Measurements from ENCODE around the gene SEC31B. TPM values are rescaled to one million over a fixed set of nuclear protein-coding genes. Genes with fewer than 3 reads are reported as not detected.

The SEC31B gene
- total RNA-seq, 1 experiment from 2014 or later = 6.3 TPM

DNA sequence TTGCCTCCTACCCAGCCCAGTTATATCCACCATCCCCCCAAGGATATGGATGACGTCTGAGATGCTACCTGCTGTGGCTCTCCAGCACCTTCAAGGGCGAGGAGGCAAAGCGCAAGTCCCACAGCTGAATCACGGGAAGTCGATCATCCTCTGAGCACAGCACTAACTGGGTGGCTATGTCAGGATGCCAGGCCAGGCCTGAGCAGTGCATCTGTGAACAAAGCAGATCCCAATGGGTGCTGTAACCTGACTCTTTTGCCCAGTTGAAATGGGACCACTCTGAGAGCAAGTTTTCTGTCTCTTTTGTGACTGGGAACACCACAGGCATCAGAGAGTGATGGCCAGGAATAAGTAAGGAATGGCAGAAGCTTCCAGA is 12.3 kb downstream of the SEC31B start:
- TF ChIP-seq CTCF (conservative IDR thresholded peaks at IDR 0.05) = no peak
- Histone ChIP-seq H3K9me3 (ENCODE audit: control insufficient read depth, low read depth, low read length) (no peaks in the 10 kb centered on the region), H2AFZ (ENCODE audit: low read length) (no peak overlapping the region), H4K8ac (replicated peaks; ENCODE audit: insufficient read length, low read depth, low read length) (no peak overlapping the region), H2BK20ac (ENCODE audit: low read depth, low read length, poor library complexity, severe bottlenecking) (no peak overlapping the region), H3K4me2 (ENCODE audit: insufficient read depth, insufficient read length, low read length) (no peak overlapping the region), H3T11ph (ENCODE audit: low read length) (no peak overlapping the region), H3K79me1 (ENCODE audit: insufficient read depth, low read depth, low read length, poor library complexity, severe bottlenecking) (no peaks in the 10 kb centered on the region), H3K27me3 (ENCODE audit: insufficient read depth, low read length) (no peaks in the 10 kb centered on the region), H3K4ac (ENCODE audit: low read depth, low read length) (no peak overlapping the region), H3K18ac (ENCODE audit: insufficient read length, low read depth, low read length) (no peak overlapping the region), H2BK120ac (ENCODE audit: low read depth, low read length, poor library complexity, severe bottlenecking) (no peak overlapping the region), H4K5ac (ENCODE audit: insufficient read length, low read depth, low read length) (no peak overlapping the region), H3K79me2 (ENCODE audit: insufficient read depth, low read length) (no peaks in the 10 kb centered on the region), H3K9ac (ENCODE audit: extremely low read depth, insufficient read length, low read length) (no peak overlapping the region), H2BK5ac (ENCODE audit: insufficient read length, low read length) (no peak overlapping the region), H2BK12ac (ENCODE audit: insufficient read length, low read depth, low read length) (no peak overlapping the region), H4K91ac (ENCODE audit: insufficient read length, low read depth, low read length) (no peak overlapping the region), H2AK5ac (ENCODE audit: insufficient read length, low read length) (no peak overlapping the region), H3K23ac (ENCODE audit: insufficient read length, low read depth, low read length) (no peak overlapping the region), H3K23me2 (ENCODE audit: insufficient read length, low read depth, low read length, poor library complexity, severe bottlenecking) (no peaks in the 10 kb centered on the region), H3K56ac (ENCODE audit: insufficient read length, low read depth, low read length) (no peak overlapping the region), H3K4me1 (ENCODE audit: insufficient read depth, low read length) (no peaks in the 10 kb centered on the region), H4K20me1 (ENCODE audit: control insufficient read depth, insufficient read depth, insufficient read length) (no peaks in the 10 kb centered on the region), H3K14ac (ENCODE audit: insufficient read depth, low read length) (no peak overlapping the region), H3K27ac (ENCODE audit: insufficient read length, low read depth, low read length) (no peak overlapping the region), H2BK15ac (ENCODE audit: low read depth, low read length) (no peak overlapping the region)
- Mint-ChIP-seq H3K4me3 (no peak overlapping the region), H3K36me3 (ENCODE audit: insufficient read depth in 1 of 3, low read depth in 3 of 3) (no peaks in the 10 kb centered on the region; a peak in 1 of 7 replicates), H3K9me3 (no peaks in the 10 kb centered on the region), H3K27me3 (ENCODE audit: low read depth) (peaks cover 63% of the 10 kb centered on the region), H3K4me1 (peaks cover 2% of the 10 kb centered on the region in 2 experiments; a peak in 2 of 4 replicates), H3K27ac (no peak overlapping the region; a peak in 1 of 7 replicates)
- no CpG with 5 or more reads among the region's 5 CpGs for WGBS (ENCODE audit: extremely low coverage, insufficient read length, low lambda C conversion rate)
- DNase-seq = no peak
